ENCODE results near the gene HNF1A.
"Not testable (repeated sequence)": the region's sequence is repeated elsewhere in the genome, so short reads cannot be mapped to it uniquely, and the experiment has no call there.

The HNF1A gene

GRCh38 chr12:120978296-120979219, at the start of gene HNF1A:
HNF1A (plus strand) TSS chr12:120978543; CDS start chr12:120978769, 226 bp downstream.
- DNase-seq = no peak

GRCh38 chr12:120928864-120929652, 49.3 kb upstream of the HNF1A start:
- DNase-seq = no peak

- DNase-seq = no peak
Observed at GRCh38 chr12:120930032-120930431, 48.3 kb upstream of the HNF1A start.

- no peak for DNase-seq
Observed at GRCh38 chr12:120932058-120932457, 46.3 kb upstream of the HNF1A start.

GRCh38 chr12:120932956-120933526, 45.3 kb upstream of the HNF1A start:
- no peak for DNase-seq

- DNase-seq = no peak
Observed at GRCh38 chr12:120933786-120934185, 44.6 kb upstream of the HNF1A start.

- DNase-seq = no peak
Observed at GRCh38 chr12:120936197-120936596, 42.1 kb upstream of the HNF1A start.

- no peak for DNase-seq
Observed at GRCh38 chr12:120938496-120938895, 39.8 kb upstream of the HNF1A start.

- DNase-seq = no peak
Observed at GRCh38 chr12:120939523-120939922, 38.8 kb upstream of the HNF1A start.

- no peak for DNase-seq
Observed at GRCh38 chr12:120940006-120940405, 38.3 kb upstream of the HNF1A start.

- no peak for DNase-seq
Observed at GRCh38 chr12:120940799-120941198, 37.5 kb upstream of the HNF1A start.

GRCh38 chr12:120941412-120941811, 36.9 kb upstream of the HNF1A start:
- DNase-seq = no peak

GRCh38 chr12:120941846-120942405, 36.4 kb upstream of the HNF1A start:
- DNase-seq = no peak

- DNase-seq = no peak
Observed at GRCh38 chr12:120943482-120943881, 34.9 kb upstream of the HNF1A start.

- DNase-seq = no peak
Observed at GRCh38 chr12:120944645-120945217, 33.6 kb upstream of the HNF1A start.

- DNase-seq = not testable (repeated sequence)
Observed at GRCh38 chr12:120945516-120945915, 32.8 kb upstream of the HNF1A start.

- DNase-seq = not testable (repeated sequence)
Observed at GRCh38 chr12:120950260-120950799, 28.0 kb upstream of the HNF1A start.

GRCh38 chr12:120950807-120951206, 27.5 kb upstream of the HNF1A start:
- no peak for DNase-seq

GRCh38 chr12:120955232-120955631, 23.1 kb upstream of the HNF1A start:
- no peak for DNase-seq

- no peak for DNase-seq
Observed at GRCh38 chr12:120956579-120957300, 21.6 kb upstream of the HNF1A start.

- no peak for DNase-seq
Observed at GRCh38 chr12:120959111-120959878, 19.0 kb upstream of the HNF1A start.
